ENCODE results near the gene MYB.
"Not testable (repeated sequence)": the region's sequence is repeated elsewhere in the genome, so short reads cannot be mapped to it uniquely, and the experiment has no call there.

Gene MYB

GRCh38 chr6:135146162-135146934, 34.8 kb upstream of the MYB start:
- TF ChIP-seq, protein P1, sequence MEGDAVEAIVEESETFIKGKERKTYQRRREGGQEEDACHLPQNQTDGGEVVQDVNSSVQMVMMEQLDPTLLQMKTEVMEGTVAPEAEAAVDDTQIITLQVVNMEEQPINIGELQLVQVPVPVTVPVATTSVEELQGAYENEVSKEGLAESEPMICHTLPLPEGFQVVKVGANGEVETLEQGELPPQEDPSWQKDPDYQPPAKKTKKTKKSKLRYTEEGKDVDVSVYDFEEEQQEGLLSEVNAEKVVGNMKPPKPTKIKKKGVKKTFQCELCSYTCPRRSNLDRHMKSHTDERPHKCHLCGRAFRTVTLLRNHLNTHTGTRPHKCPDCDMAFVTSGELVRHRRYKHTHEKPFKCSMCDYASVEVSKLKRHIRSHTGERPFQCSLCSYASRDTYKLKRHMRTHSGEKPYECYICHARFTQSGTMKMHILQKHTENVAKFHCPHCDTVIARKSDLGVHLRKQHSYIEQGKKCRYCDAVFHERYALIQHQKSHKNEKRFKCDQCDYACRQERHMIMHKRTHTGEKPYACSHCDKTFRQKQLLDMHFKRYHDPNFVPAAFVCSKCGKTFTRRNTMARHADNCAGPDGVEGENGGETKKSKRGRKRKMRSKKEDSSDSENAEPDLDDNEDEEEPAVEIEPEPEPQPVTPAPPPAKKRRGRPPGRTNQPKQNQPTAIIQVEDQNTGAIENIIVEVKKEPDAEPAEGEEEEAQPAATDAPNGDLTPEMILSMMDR (conservative IDR thresholded peaks at IDR 0.05; ENCODE audit: low read depth, low read length), result no peak
- Histone ChIP-seq H3K79me2 (ENCODE audit: insufficient read depth, low read depth) (no peaks in the 10 kb centered on the region), H4K20me1 (ENCODE audit: insufficient read depth) (no peaks in the 10 kb centered on the region), H3K4me2 (0 out of 2 replicates have a peak overlapping the region, but pooled peaks have one; percentile 17), H3K4me3 (IDR thresholded peaks at IDR 0.05; ENCODE audit: insufficient read depth, low read depth, low read length) (no peak overlapping the region), H3K36me3 (ENCODE audit: insufficient read depth) (no peaks in the 10 kb centered on the region), H3K4me1 (ENCODE audit: low read depth, poor library complexity, severe bottlenecking) (peaks cover 16% of the 10 kb centered on the region), H3K27ac (no peak overlapping the region), H3K9ac (no peak overlapping the region), H3K27me3 (ENCODE audit: insufficient read depth, low read depth) (no peaks in the 10 kb centered on the region), H2AFZ (ENCODE audit: low read depth) (no peak overlapping the region)

DNA sequence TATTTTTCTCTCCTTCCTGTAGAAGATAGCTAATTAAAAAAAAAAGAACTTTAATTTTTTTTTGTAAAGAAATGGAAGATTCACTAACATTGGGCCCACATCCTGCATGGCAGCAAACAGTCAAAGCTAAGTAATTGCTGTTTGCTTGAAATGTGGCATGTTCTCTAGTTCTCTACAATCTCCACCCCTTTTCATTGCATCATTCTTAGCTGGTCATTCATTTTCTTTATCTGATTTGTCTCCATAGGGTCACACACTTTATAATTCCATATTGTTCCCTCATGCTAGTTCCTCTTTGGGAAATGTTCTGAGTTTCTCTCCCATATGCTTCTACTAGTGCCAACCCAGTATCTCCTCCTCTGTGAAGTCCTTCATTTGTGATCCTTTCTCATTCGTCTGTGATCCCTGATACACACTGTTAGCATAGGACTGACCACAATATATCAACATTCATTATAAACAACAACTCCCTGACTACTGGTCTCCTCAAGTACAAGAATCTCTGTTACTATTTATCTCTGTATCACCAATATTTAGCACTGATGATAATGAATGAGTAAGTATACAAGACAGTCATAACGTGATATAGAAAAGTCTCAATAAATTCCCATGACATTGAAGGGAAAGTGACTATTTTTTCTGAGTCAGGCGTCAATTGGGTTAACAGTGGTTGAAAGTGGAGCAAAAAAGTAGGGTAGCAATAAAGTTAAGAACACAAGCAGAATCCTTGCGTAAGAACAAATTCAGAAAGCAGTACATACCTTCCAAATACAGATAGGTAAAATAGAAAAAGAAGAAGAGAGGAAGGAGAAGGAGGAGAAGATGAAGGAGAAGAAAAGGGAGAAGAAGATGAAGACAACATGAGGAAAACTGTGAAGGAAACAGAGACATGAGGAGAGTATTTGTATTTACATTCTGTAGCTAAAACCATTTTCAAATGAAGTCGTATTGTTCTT, 33.2 kb upstream of the MYB start:
- no peak overlapping the region for H3K4me2 ChIP-seq
- H4K20me1 ChIP-seq (ENCODE audit: insufficient read depth), result no peaks in the 10 kb centered on the region
- no peaks in the 10 kb centered on the region for H3K27me3 ChIP-seq (ENCODE audit: insufficient read depth, low read depth)
- H3K27ac ChIP-seq, result no peak overlapping the region
- no peak overlapping the region for H2AFZ ChIP-seq (ENCODE audit: low read depth)
- H3K36me3 ChIP-seq (ENCODE audit: insufficient read depth), result no peaks in the 10 kb centered on the region
- no peak overlapping the region for H3K4me3 ChIP-seq (IDR thresholded peaks at IDR 0.05; ENCODE audit: insufficient read depth, low read depth, low read length)
- TF ChIP-seq, protein P1 (conservative IDR thresholded peaks at IDR 0.05; ENCODE audit: low read depth, low read length), result no peak
- no peaks in the 10 kb centered on the region for H3K79me2 ChIP-seq (ENCODE audit: insufficient read depth, low read depth)
- no peak overlapping the region for H3K9ac ChIP-seq
- H3K4me1 ChIP-seq (ENCODE audit: low read depth, poor library complexity, severe bottlenecking), result peaks cover 16% of the 10 kb centered on the region

DNA sequence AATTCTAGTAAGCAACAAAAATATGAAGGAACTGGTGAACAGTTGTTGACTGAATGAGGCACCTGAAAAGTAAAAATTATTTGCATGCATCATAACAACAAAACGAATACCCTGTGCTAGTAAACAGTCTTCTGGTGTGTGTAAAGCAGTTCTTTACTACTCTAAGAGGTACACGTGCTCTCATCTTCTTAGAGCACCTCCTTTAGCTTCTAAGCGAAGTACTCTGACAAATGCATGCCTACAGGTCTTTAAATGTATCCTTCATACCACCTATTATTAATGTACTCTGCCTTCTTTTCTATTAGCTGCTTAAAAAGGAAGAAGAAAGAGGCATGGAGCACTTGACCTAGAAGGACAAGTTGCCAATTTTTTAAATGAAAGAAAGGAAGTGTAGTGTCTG, 32.2 kb upstream of the MYB start:
- H3K4me1 ChIP-seq (ENCODE audit: low read depth, poor library complexity, severe bottlenecking), result peaks cover 16% of the 10 kb centered on the region
- H3K9ac ChIP-seq, result no peak overlapping the region
- no peak overlapping the region for H3K4me3 ChIP-seq (IDR thresholded peaks at IDR 0.05; ENCODE audit: insufficient read depth, low read depth, low read length)
- H3K27ac ChIP-seq, result no peak overlapping the region
- H2AFZ ChIP-seq (ENCODE audit: low read depth), result no peak overlapping the region
- TF ChIP-seq, protein P1 (conservative IDR thresholded peaks at IDR 0.05; ENCODE audit: low read depth, low read length), result no peak
- H4K20me1 ChIP-seq (ENCODE audit: insufficient read depth), result no peaks in the 10 kb centered on the region
- H3K79me2 ChIP-seq (ENCODE audit: insufficient read depth, low read depth), result no peaks in the 10 kb centered on the region
- no peaks in the 10 kb centered on the region for H3K27me3 ChIP-seq (ENCODE audit: insufficient read depth, low read depth)
- no peak overlapping the region for H3K4me2 ChIP-seq
- no peaks in the 10 kb centered on the region for H3K36me3 ChIP-seq (ENCODE audit: insufficient read depth)

DNA sequence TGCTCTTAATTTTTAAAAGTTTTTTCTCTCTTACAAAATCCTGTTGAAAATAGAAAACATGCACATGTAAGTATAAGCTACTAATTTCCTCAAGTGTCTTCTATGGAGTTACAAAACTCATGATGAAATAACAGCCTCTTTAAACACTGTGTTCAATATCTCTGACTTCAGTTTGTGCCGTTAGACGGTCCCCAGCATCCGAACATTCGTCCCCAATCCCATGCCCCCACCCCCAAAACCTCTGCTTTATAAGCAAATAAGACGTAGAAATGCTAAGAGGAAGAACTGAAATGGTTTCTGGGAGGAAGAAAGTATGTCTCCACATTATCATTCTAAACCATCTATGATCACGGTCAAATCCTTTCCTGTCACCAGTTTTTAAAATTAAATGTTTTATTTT, 31.7 kb upstream of the MYB start:
- Histone ChIP-seq H3K79me2 (ENCODE audit: insufficient read depth, low read depth) (no peaks in the 10 kb centered on the region), H3K27me3 (ENCODE audit: insufficient read depth, low read depth) (no peaks in the 10 kb centered on the region), H3K9ac (no peak overlapping the region), H3K4me1 (ENCODE audit: low read depth, poor library complexity, severe bottlenecking) (peaks cover 16% of the 10 kb centered on the region), H2AFZ (ENCODE audit: low read depth) (no peak overlapping the region), H3K4me2 (no peak overlapping the region), H3K27ac (no peak overlapping the region), H3K36me3 (ENCODE audit: insufficient read depth) (no peaks in the 10 kb centered on the region), H3K4me3 (IDR thresholded peaks at IDR 0.05; ENCODE audit: insufficient read depth, low read depth, low read length) (no peak overlapping the region), H4K20me1 (ENCODE audit: insufficient read depth) (no peaks in the 10 kb centered on the region)
- TF ChIP-seq, protein P1 (conservative IDR thresholded peaks at IDR 0.05; ENCODE audit: low read depth, low read length), result no peak

GRCh38 chr6:135150481-135150880, 30.6 kb upstream of the MYB start:
- not testable (repeated sequence) for H3K27ac ChIP-seq; H3K79me2 ChIP-seq (ENCODE audit: insufficient read depth, low read depth); H3K9ac ChIP-seq; H4K20me1 ChIP-seq (ENCODE audit: insufficient read depth); H3K27me3 ChIP-seq (ENCODE audit: insufficient read depth, low read depth); H3K4me3 ChIP-seq (IDR thresholded peaks at IDR 0.05; ENCODE audit: insufficient read depth, low read depth, low read length); H3K36me3 ChIP-seq (ENCODE audit: insufficient read depth); H3K4me1 ChIP-seq (ENCODE audit: low read depth, poor library complexity, severe bottlenecking); H2AFZ ChIP-seq (ENCODE audit: low read depth); H3K4me2 ChIP-seq

DNA sequence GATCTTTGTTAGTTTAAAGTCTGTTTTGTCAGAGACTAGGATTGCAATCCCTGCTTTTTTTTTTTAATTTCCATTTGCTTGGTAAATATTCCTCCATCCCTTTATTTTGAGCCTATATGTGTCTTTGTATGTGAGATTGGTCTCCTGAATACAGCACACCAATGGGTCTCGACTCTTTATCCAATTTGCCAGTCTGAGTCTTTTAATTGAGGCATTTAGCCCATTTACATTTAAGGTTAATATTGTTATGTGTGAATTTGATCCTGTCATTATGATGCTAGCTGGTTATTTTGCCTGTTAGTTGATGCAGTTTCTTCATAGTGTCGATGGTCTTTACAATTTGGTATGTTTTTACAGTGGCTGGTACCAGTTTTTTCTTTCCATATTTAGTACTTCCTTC, 27.0 kb upstream of the MYB start:
- not testable (repeated sequence) for H3K4me2 ChIP-seq; H4K20me1 ChIP-seq (ENCODE audit: insufficient read depth); H3K4me1 ChIP-seq (ENCODE audit: low read depth, poor library complexity, severe bottlenecking); H3K4me3 ChIP-seq (IDR thresholded peaks at IDR 0.05; ENCODE audit: insufficient read depth, low read depth, low read length); H3K27me3 ChIP-seq (ENCODE audit: insufficient read depth, low read depth); H3K27ac ChIP-seq; H3K79me2 ChIP-seq (ENCODE audit: insufficient read depth, low read depth); H3K9ac ChIP-seq; H3K36me3 ChIP-seq (ENCODE audit: insufficient read depth); H2AFZ ChIP-seq (ENCODE audit: low read depth)

All from KMS-11 (cell line).